ENCODE data around the gene ZKSCAN2.

Gene ZKSCAN2

GRCh38 chr16:25228372-25228771, 29.3 kb downstream of the ZKSCAN2 start:
- peaks cover 8% of the 10 kb centered on the region; the same call in 1 of the 2 replicates for H3K4me1 ChIP-seq
- no peak overlapping the region for H3K4me3 ChIP-seq
- TF ChIP-seq Cebpa-rat (IDR thresholded peaks at IDR 0.05) = no peak
- no peaks in the 10 kb centered on the region for H3K36me3 ChIP-seq
- no peak overlapping the region for H3K27ac ChIP-seq
- H3K9ac ChIP-seq = no peak overlapping the region
- H4K20me1 ChIP-seq = no peaks in the 10 kb centered on the region
- no peaks in the 10 kb centered on the region for H3K27me3 ChIP-seq
- no peaks in the 10 kb centered on the region for H3K9me3 ChIP-seq
- no peak overlapping the region for H3K4me2 ChIP-seq

GRCh38 chr16:25224731-25225319, 32.8 kb downstream of the ZKSCAN2 start:
- H3K4me3 ChIP-seq = no peak overlapping the region
- no peak for TF ChIP-seq Cebpa-rat (IDR thresholded peaks at IDR 0.05)
- H3K9ac ChIP-seq = no peak overlapping the region
- H3K4me2 ChIP-seq = no peak overlapping the region
- H3K9me3 ChIP-seq = no peaks in the 10 kb centered on the region
- no peaks in the 10 kb centered on the region for H3K36me3 ChIP-seq
- H3K27me3 ChIP-seq = no peaks in the 10 kb centered on the region
- no peaks in the 10 kb centered on the region for H4K20me1 ChIP-seq
- H3K27ac ChIP-seq = no peak overlapping the region
- peaks cover 8% of the 10 kb centered on the region; the same call in 1 of the 2 replicates for H3K4me1 ChIP-seq

- TF ChIP-seq Cebpa-rat (IDR thresholded peaks at IDR 0.05) = no peak
- no peaks in the 10 kb centered on the region for H3K36me3 ChIP-seq
- H3K27ac ChIP-seq = no peak overlapping the region
- H3K4me3 ChIP-seq = no peak overlapping the region
- no peaks in the 10 kb centered on the region for H3K9me3 ChIP-seq
- H4K20me1 ChIP-seq = no peaks in the 10 kb centered on the region
- H3K4me2 ChIP-seq = no peak overlapping the region
- no peak overlapping the region for H3K9ac ChIP-seq
- peaks cover 13% of the 10 kb centered on the region for H3K4me1 ChIP-seq
- H3K27me3 ChIP-seq = no peaks in the 10 kb centered on the region
Measured at GRCh38 chr16:25223964-25224363, 33.7 kb downstream of the ZKSCAN2 start.

GRCh38 chr16:25222959-25223358, 34.7 kb downstream of the ZKSCAN2 start:
- H3K36me3 ChIP-seq = no peaks in the 10 kb centered on the region
- no peaks in the 10 kb centered on the region for H3K27me3 ChIP-seq
- no peak overlapping the region for H3K9ac ChIP-seq
- peaks cover 7% of the 10 kb centered on the region for H3K4me1 ChIP-seq
- TF ChIP-seq Cebpa-rat (IDR thresholded peaks at IDR 0.05) = no peak
- H3K4me3 ChIP-seq = no peak overlapping the region
- no peaks in the 10 kb centered on the region for H4K20me1 ChIP-seq
- no peak overlapping the region for H3K27ac ChIP-seq
- no peaks in the 10 kb centered on the region for H3K9me3 ChIP-seq
- no peak overlapping the region for H3K4me2 ChIP-seq

GRCh38 chr16:25219070-25219737, 38.4 kb downstream of the ZKSCAN2 start:
- H3K9ac ChIP-seq = no peak overlapping the region
- H4K20me1 ChIP-seq = no peaks in the 10 kb centered on the region
- no peaks in the 10 kb centered on the region for H3K27me3 ChIP-seq
- H3K4me2 ChIP-seq = no peak overlapping the region
- TF ChIP-seq Cebpa-rat (IDR thresholded peaks at IDR 0.05) = no peak
- no peak overlapping the region for H3K4me3 ChIP-seq
- peaks cover 6% of the 10 kb centered on the region; the same call in 1 of the 2 replicates for H3K4me1 ChIP-seq
- H3K9me3 ChIP-seq = no peaks in the 10 kb centered on the region
- no peak overlapping the region for H3K27ac ChIP-seq
- H3K36me3 ChIP-seq = no peaks in the 10 kb centered on the region

GRCh38 chr16:25217921-25218320, 39.7 kb downstream of the ZKSCAN2 start:
- H4K20me1 ChIP-seq = no peaks in the 10 kb centered on the region
- H3K27ac ChIP-seq = no peak overlapping the region
- no peaks in the 10 kb centered on the region for H3K9me3 ChIP-seq
- H3K4me2 ChIP-seq = no peak overlapping the region
- H3K27me3 ChIP-seq = no peaks in the 10 kb centered on the region
- TF ChIP-seq Cebpa-rat (IDR thresholded peaks at IDR 0.05) = no peak
- H3K4me3 ChIP-seq = no peak overlapping the region
- H3K36me3 ChIP-seq = no peaks in the 10 kb centered on the region
- peaks cover 6% of the 10 kb centered on the region; the same call in 1 of the 2 replicates for H3K4me1 ChIP-seq
- no peak overlapping the region for H3K9ac ChIP-seq

- no peak overlapping the region for H3K9ac ChIP-seq
Measured at GRCh38 chr16:25217112-25217511, 40.5 kb downstream of the ZKSCAN2 start.

GRCh38 chr16:25213709-25214397, 43.8 kb downstream of the ZKSCAN2 start:
- Histone ChIP-seq H4K20me1 (no peaks in the 10 kb centered on the region), H3K4me3 (no peak overlapping the region), H3K27ac (no peak overlapping the region)

More at GRCh38 chr16:25217112-25217511, 40.5 kb downstream of the ZKSCAN2 start:
- no peak for TF ChIP-seq Cebpa-rat (IDR thresholded peaks at IDR 0.05)
- Histone ChIP-seq H3K27ac (no peak overlapping the region), H3K9me3 (no peaks in the 10 kb centered on the region), H3K27me3 (no peaks in the 10 kb centered on the region), H3K4me1 (peaks cover 6% of the 10 kb centered on the region; the same call in 1 of the 2 replicates), H3K4me3 (no peak overlapping the region), H4K20me1 (no peaks in the 10 kb centered on the region), H3K4me2 (no peak overlapping the region), H3K36me3 (no peaks in the 10 kb centered on the region)

GRCh38 chr16:25212636-25213035, 45.0 kb downstream of the ZKSCAN2 start:
- Histone ChIP-seq H3K4me1 (no peaks in the 10 kb centered on the region), H3K36me3 (no peaks in the 10 kb centered on the region), H3K9me3 (no peaks in the 10 kb centered on the region), H3K27ac (no peak overlapping the region), H3K4me3 (no peak overlapping the region), H3K27me3 (no peaks in the 10 kb centered on the region), H4K20me1 (no peaks in the 10 kb centered on the region), H3K9ac (no peak overlapping the region), H3K4me2 (no peak overlapping the region)
- TF ChIP-seq Cebpa-rat (IDR thresholded peaks at IDR 0.05) = no peak

More at GRCh38 chr16:25213709-25214397, 43.8 kb downstream of the ZKSCAN2 start:
- no peaks in the 10 kb centered on the region for H3K27me3 ChIP-seq
- no peaks in the 10 kb centered on the region for H3K4me1 ChIP-seq
- no peaks in the 10 kb centered on the region for H3K9me3 ChIP-seq
- H3K9ac ChIP-seq = no peak overlapping the region
- no peaks in the 10 kb centered on the region for H3K36me3 ChIP-seq
- TF ChIP-seq Cebpa-rat (IDR thresholded peaks at IDR 0.05) = no peak
- no peak overlapping the region for H3K4me2 ChIP-seq

- H3K27ac ChIP-seq = no peak overlapping the region
- no peaks in the 10 kb centered on the region for H3K36me3 ChIP-seq
- no peaks in the 10 kb centered on the region for H3K27me3 ChIP-seq
- no peak overlapping the region for H3K4me3 ChIP-seq
- no peak for TF ChIP-seq Cebpa-rat (IDR thresholded peaks at IDR 0.05)
- H3K9ac ChIP-seq = no peak overlapping the region
- H3K4me1 ChIP-seq = no peaks in the 10 kb centered on the region
- no peaks in the 10 kb centered on the region for H3K9me3 ChIP-seq
- no peak overlapping the region for H3K4me2 ChIP-seq
- H4K20me1 ChIP-seq = no peaks in the 10 kb centered on the region
Measured at GRCh38 chr16:25210758-25211157, 46.9 kb downstream of the ZKSCAN2 start.

Data from BLaER1 (cell line).